GM06990 (cell line): ENCODE measurements around the gene PRSS50.

ENCODE experiments used
- DNase-seq: peaks from one replicate; pipeline ENCODE4 v3.0.0-alpha.2; 2011; ENCODE audit not compliant: insufficient read length; ENCODE audit errors: extremely low read depth
- H3K27me3 ChIP-seq: replicated peaks from 2 replicates; pipeline ENCODE4 v1.6.0; 2011; ENCODE audit warnings: low read length; ENCODE audit not compliant: control insufficient read depth, insufficient read depth
- H3K36me3 ChIP-seq: 2 replicates; pipeline ENCODE4 v1.5.1; 2011; ENCODE audit warnings: low read length; ENCODE audit not compliant: control insufficient read depth, insufficient read depth
- H3K4me3 ChIP-seq: replicated peaks from 2 replicates; pipeline ENCODE4 v1.5.1; 2011; ENCODE audit warnings: low read depth, mild to moderate bottlenecking, control low read depth, low read length
- CTCF ChIP-seq: IDR thresholded peaks from 2 replicates; pipeline ENCODE4 v1.5.1; 2011; ENCODE audit warnings: low read length, control low read depth, mild to moderate bottlenecking, inconsistent platforms; ENCODE audit not compliant: insufficient read depth, poor library complexity, severe bottlenecking

The PRSS50 gene

GRCh38 chr3:46665763-46666452, 51.8 kb downstream of the PRSS50 start:
- H3K4me3 ChIP-seq, result no peak overlapping the region
- no peaks in the 10 kb centered on the region for H3K36me3 ChIP-seq
- no peak for DNase-seq
- peaks cover 4% of the 10 kb centered on the region for H3K27me3 ChIP-seq
- no peak for TF ChIP-seq CTCF

- no peak for TF ChIP-seq CTCF
- H3K36me3 ChIP-seq, result no peaks in the 10 kb centered on the region
- peaks cover 4% of the 10 kb centered on the region for H3K27me3 ChIP-seq
- DNase-seq, result no peak
- H3K4me3 ChIP-seq, result no peak overlapping the region
Measured at GRCh38 chr3:46664971-46665762, 52.5 kb downstream of the PRSS50 start.

- TF ChIP-seq CTCF, result no peak
- no peak overlapping the region for H3K4me3 ChIP-seq
- DNase-seq, result no peak
- H3K36me3 ChIP-seq, result no peaks in the 10 kb centered on the region
- H3K27me3 ChIP-seq, result peaks cover 4% of the 10 kb centered on the region
Measured at GRCh38 chr3:46664188-46664970, 53.3 kb downstream of the PRSS50 start.

- no peak for TF ChIP-seq CTCF
- H3K4me3 ChIP-seq, result no peak overlapping the region
- DNase-seq, result no peak
- H3K36me3 ChIP-seq, result no peaks in the 10 kb centered on the region
- H3K27me3 ChIP-seq, result peaks cover 4% of the 10 kb centered on the region
Measured at GRCh38 chr3:46663591-46664135, 54.0 kb downstream of the PRSS50 start.

GRCh38 chr3:46662771-46663551, 54.7 kb downstream of the PRSS50 start:
- peaks cover 4% of the 10 kb centered on the region for H3K27me3 ChIP-seq
- no peak for DNase-seq
- no peak for TF ChIP-seq CTCF
- H3K4me3 ChIP-seq, result no peak overlapping the region
- no peaks in the 10 kb centered on the region for H3K36me3 ChIP-seq
